ENCODE data around the gene CA5A. TPM values are rescaled to one million over a fixed set of nuclear protein-coding genes. Genes with fewer than 3 reads are reported as not detected.
"Not testable (repeated sequence)": the region's sequence is repeated elsewhere in the genome, so short reads cannot be mapped to it uniquely, and the experiment has no call there.

CA5A gene
- total and polyA plus RNA-seq, 7 donors: not detected

DNA sequence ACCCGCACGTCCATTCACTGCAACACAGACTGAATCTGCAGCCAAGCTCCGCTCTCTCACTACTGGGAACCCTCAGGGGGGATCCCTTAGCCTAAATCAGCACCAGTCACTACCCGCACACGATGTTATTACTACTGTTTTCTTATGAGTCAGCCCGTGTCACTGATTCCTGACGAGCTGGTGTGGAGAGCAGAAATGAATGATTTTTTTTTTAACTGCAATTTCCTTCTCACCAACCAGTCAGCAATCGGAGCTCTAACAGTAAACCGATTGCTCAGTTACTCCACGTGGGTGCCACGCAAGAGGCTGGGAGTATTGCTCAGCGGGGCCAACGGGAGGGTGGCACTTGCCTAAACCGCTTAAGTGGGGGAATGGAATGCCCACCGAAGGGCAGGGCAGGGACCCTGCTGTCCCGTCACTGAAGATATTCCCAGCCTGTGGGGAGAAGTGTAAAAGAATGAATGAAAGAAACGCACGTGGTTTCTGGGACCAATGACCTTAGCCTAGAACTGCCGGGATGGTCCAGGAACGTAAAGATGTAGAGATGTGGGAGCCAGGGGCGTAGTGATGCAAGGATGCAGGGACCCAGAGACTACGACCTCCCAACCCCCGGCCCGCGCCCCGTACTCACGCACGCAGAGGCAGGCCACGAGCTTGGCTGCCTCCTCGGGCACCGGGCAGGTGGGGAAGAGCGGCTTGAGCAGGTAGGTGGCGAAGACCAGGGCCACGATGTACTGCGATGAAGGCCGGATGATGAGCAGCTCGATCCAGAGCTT lies 67.9 kb downstream of the CA5A start:
- TF ChIP-seq POLR2AphosphoS5 (IDR thresholded peaks at IDR 0.05): peak in 2 of 4 donors; percentile 36 to 50
- Histone ChIP-seq H3K27ac (peak overlapping the region; percentile 38 to 87 (median 84)), H3K27me3 (peaks cover 0 to 11% (median 0%) of the 10 kb centered on the region in 3 donors), H3K4me3 (peak overlapping the region; percentile 40 to 63 (median 56)), H3K4me1 (peaks cover 0 to 61% (median 43%) of the 10 kb centered on the region in 4 donors)
- intact Hi-C loops (cut with DNase I); H3K9me3 ChIP-seq; H3K36me3 ChIP-seq; DNase-seq: not testable (repeated sequence)
- 6 to 9% methylated on average over 36 to 37 of the region's 37 CpGs for WGBS, 2 donors

DNA sequence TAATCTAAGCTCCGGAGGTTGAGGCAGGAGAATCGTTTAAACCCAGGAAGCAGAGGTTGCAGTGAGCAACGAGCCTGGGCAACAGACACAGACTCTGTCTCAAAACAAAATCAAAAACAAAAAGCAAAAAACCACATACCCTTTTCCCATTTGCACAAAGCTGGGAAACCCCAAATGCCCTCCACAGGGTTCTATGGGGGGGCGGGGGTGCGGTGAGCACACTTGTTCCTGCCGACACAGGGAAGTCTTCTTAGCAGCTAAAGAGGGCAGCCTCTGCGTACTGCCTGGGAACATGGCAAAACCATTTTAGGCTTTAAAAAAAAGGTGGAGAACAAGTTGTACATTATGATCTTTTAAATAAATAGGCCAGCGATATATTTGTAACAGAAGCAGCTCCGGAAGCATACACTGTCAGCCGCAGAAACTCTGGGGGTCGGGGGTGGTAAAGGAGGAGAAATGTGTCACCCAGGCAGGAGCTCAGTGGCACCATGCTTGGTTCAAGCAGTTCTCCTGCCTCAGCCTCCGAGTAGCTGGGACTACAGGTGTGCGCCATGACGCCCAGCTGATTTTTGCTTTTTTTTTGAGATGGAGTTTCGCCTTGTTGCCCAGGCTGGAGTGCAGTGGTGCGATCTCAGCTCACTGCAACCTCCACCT lies 70.3 kb downstream of the CA5A start:
- Histone ChIP-seq H3K4me1 (peaks cover 0 to 81% (median 63%) of the 10 kb centered on the region in 4 donors), H3K27ac (peak overlapping the region in 3 of 4 donors; percentile 72 to 87 (median 87)), H3K4me3 (peak overlapping the region in 1 of 4 donors; percentile 5)
- DNase-seq; intact Hi-C loops (cut with DNase I); H3K9me3 ChIP-seq; H3K36me3 ChIP-seq; H3K27me3 ChIP-seq: not testable (repeated sequence)
- 78 to 83% methylated on average over 16 of the region's 16 CpGs for WGBS, 2 donors

DNA sequence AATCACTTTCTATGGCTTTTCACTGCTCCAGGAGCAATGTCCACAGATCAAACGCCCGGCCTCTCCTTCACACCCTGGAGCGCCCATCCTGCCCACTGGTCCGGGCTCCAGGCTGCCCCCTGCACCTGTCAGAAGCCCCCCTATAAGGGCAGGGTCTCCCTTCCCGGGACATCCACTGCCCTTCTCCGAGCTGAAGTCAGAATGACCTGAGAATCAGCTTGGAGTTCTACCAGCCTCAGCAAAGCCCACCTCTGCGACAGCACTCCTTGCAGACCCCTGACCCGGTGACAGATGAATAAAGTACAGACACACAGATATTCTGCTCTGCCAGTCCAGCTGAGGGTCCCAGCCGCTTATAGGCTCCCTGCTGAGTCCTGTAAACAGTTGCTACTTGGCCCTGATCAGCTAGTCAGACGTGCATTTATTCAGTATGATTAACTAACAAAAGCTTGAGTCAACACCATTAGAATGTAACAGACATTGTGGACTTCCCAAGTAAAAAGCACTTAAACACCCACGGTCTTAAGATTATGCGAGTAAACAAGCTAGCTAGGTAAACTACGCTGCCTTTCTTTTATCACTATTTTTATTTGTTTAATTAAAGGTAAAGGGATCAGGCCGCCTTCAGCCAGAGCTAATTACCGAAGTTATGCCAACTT lies 71.9 kb downstream of the CA5A start:
- no peaks in the 10 kb centered on the region for H3K36me3 ChIP-seq
- no peaks in the 10 kb centered on the region for H3K9me3 ChIP-seq
- intact Hi-C loops (cut with DNase I): no loop called here
- peaks cover 0 to 79% (median 65%) of the 10 kb centered on the region in 4 donors for H3K4me1 ChIP-seq
- H3K27me3 ChIP-seq: no peaks in the 10 kb centered on the region
- no peak for DNase-seq
- peak overlapping the region in 3 of 4 donors; percentile 72 to 87 (median 87) for H3K27ac ChIP-seq
- TF ChIP-seq POLR2A (IDR thresholded peaks at IDR 0.05) (no peak), EP300 (IDR thresholded peaks at IDR 0.05) (no peak), POLR2AphosphoS5 (IDR thresholded peaks at IDR 0.05) (no peak)
- TF ChIP-seq, protein P1, sequence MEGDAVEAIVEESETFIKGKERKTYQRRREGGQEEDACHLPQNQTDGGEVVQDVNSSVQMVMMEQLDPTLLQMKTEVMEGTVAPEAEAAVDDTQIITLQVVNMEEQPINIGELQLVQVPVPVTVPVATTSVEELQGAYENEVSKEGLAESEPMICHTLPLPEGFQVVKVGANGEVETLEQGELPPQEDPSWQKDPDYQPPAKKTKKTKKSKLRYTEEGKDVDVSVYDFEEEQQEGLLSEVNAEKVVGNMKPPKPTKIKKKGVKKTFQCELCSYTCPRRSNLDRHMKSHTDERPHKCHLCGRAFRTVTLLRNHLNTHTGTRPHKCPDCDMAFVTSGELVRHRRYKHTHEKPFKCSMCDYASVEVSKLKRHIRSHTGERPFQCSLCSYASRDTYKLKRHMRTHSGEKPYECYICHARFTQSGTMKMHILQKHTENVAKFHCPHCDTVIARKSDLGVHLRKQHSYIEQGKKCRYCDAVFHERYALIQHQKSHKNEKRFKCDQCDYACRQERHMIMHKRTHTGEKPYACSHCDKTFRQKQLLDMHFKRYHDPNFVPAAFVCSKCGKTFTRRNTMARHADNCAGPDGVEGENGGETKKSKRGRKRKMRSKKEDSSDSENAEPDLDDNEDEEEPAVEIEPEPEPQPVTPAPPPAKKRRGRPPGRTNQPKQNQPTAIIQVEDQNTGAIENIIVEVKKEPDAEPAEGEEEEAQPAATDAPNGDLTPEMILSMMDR (IDR thresholded peaks at IDR 0.05): no peak
- no peak overlapping the region for H3K4me3 ChIP-seq
- 81 to 89% methylated on average over 15 of the region's 15 CpGs for WGBS, 2 donors

DNA sequence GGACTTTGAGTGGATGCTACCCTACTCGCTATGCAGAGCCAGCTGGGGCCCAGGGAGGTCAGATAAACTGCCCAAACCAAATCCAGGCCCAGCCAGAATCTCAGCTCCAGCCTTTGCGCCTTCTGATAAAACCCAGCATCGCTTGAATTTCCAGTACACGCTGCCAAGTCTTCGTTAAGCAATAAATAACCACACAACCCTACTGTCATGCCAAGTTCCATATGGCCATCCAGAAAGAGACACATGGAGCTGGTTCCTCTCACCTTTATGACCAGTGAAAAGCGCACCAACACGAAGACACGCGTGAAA lies 73.0 kb downstream of the CA5A start:
- 77 to 86% methylated on average over 9 of the region's 9 CpGs for WGBS, 2 donors
- H3K27ac ChIP-seq: peak overlapping the region; percentile 8 to 87 (median 80)
- H3K9me3 ChIP-seq; H3K4me3 ChIP-seq; DNase-seq; intact Hi-C loops (cut with DNase I); H3K36me3 ChIP-seq; H3K27me3 ChIP-seq: not testable (repeated sequence)
- peaks cover 0 to 91% (median 67%) of the 10 kb centered on the region in 4 donors for H3K4me1 ChIP-seq
- TF ChIP-seq EP300 (IDR thresholded peaks at IDR 0.05) (peak; percentile 71 to 90 (median 83)), POLR2AphosphoS5 (IDR thresholded peaks at IDR 0.05) (peak; percentile 82 to 92 (median 90))

DNA sequence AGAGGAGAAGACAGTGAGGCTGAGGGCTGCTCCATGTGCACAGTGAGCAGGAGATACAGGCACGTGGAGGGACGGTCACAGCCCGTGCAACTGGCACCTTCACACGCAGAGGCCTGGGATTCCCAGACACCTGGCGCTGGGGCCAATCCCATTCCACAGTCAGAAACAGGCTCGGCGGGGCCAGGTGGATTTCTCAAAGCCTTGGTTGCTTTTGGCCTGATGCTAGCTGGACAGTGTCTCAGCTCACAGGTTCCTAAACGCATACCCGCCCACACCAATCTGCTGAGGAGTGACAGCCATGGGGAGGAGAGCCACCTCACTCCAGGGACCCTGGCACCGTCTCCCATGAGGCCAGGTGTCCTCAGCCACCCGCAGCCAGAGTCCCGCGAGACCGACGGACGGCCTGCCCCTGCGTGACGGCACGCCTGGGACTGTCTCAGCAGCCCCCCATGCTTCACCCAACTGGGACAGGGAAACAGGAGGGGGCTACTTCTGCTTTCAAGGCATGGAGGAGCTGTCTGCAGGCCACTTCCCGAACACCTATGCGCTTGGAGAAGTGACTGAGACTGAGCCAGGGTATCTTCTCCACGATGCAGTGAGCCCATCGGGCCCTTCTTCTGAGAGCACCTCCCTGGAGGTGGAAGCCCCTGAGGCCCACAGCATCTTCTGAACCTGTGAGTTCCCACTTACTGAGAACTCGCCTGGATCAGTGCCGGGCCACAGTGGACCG lies 73.6 kb downstream of the CA5A start:
- intact Hi-C loops (cut with DNase I); H3K4me3 ChIP-seq; H3K36me3 ChIP-seq; H3K9me3 ChIP-seq; DNase-seq; H3K27me3 ChIP-seq: not testable (repeated sequence)
- WGBS, 2 donors: 89 to 92% methylated on average over 26 of the region's 26 CpGs
- peak overlapping the region; percentile 8 to 87 (median 80) for H3K27ac ChIP-seq
- H3K4me1 ChIP-seq: peaks cover 0 to 96% (median 69%) of the 10 kb centered on the region in 4 donors

DNA sequence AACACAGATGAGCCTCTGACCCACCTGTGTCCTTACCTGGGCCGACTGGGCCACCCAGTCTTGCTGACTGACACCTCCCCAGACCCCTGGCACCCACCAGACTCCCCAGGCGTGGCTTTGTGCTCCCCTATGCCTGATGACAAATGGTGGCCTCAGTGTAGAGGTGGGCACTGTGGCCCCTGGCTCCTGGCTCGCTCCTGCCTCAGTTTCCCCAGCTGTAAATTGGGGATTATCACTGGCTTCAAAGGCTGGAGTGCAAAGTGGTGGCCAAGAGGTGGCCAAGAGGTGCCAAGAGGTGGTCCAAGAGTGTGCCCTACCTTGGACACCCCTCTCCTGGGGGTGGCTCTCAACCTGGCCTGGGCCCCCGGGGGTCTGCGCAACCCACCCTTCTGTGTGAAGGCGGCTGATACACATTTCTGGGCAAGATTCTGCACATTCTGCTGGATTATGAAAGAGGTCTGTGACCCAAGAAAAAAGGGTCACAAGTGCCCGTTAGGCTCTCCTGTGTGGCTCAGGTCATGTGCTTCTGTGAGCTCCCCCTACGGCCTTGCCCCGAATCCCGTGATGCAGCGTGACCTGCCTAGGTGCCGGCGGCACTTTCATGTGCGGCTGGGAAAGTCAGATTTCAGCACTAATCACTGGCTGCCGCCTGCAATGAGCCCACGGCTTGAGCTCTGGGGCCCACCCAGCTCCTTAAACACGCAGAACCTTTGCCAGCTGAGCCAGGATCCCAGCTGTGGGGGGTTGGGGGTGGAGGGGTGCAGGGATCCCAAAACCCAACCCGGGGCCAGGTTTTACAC lies 74.8 kb downstream of the CA5A start:
- H3K4me1 ChIP-seq: peaks cover 0 to 97% (median 76%) of the 10 kb centered on the region in 4 donors
- WGBS, 2 donors: 92% methylated on average over 18 of the region's 18 CpGs
- H3K9me3 ChIP-seq; H3K4me3 ChIP-seq; DNase-seq; intact Hi-C loops (cut with DNase I); H3K27me3 ChIP-seq; H3K36me3 ChIP-seq: not testable (repeated sequence)
- H3K27ac ChIP-seq: peak overlapping the region in 3 of 4 donors; percentile 72 to 87 (median 87)

All from sigmoid colon (tissue), 7 donors.